HEK293 (cell line): ENCODE measurements around the gene ARIH1.
A peak's percentile ranks its signal among the peaks of the same experiment; 100 is the strongest.

Experiments
- CTCF ChIA-PET: fragments of 350-600 bp; formaldehyde crosslinking; extraction: SDS; loops from one replicate; lab custom pipeline; 2021; ENCODE audit warnings: antibody characterized with exemption; lab: Yijun Ruan, JAX
- POLR2A ChIA-PET: fragments of 300-600 bp; formaldehyde crosslinking; extraction: SDS; loops from one replicate; lab custom pipeline; 2020; ENCODE audit warnings: antibody characterized with exemption, inconsistent platforms; lab: Yijun Ruan, JAX
- H3K27ac ChIP-seq: fragments of 200-500 bp; sonication (Bioruptor generic); 2 replicates; pipeline ENCODE4 v1.5.1; 2014; ENCODE audit warnings: low read depth, low read length, control low read depth, inconsistent platforms; ENCODE audit errors: extremely low read depth
- H3K36me3 ChIP-seq, 2 experiments: fragments of 200-500 bp in 1 of 2; sonication (Bioruptor generic) in 1 of 2; 1 replicate in 1 of 2; 2 replicates in 1 of 2; pipeline ENCODE4 v1.5.1; 2014 to 2017; ENCODE audit warnings: inconsistent platforms in 2 of 2, low read length in 2 of 2; ENCODE audit not compliant: control insufficient read depth in 2 of 2, insufficient read depth in 1 of 2
- H3K4me1 ChIP-seq: fragments of 200-500 bp; sonication (Bioruptor generic); 2 replicates; pipeline ENCODE4 v1.5.1; 2014; ENCODE audit warnings: mild to moderate bottlenecking, low read length, inconsistent platforms; ENCODE audit not compliant: control insufficient read depth, insufficient read depth
- H3K4me3 ChIP-seq: 2 replicates; pipeline ENCODE4 v1.5.1; 2011; ENCODE audit warnings: low read depth, mild to moderate bottlenecking, control low read depth, low read length, moderate library complexity
- H3K9me3 ChIP-seq: fragments of 200-500 bp; sonication (Bioruptor generic); 2 replicates; pipeline ENCODE4 v1.5.1; 2014; ENCODE audit warnings: low read depth, low read length, inconsistent platforms; ENCODE audit not compliant: control insufficient read depth, insufficient read depth
- ATF2 ChIP-seq: fragments of 450-650 bp; formaldehyde crosslinking; IDR thresholded peaks from 2 replicates; pipeline ENCODE4 v1.5.1; 2016; ENCODE audit warnings: missing biosample characterization, missing genetic modification characterization, low read depth
- CTCF ChIP-seq: fragments of 450-650 bp; formaldehyde crosslinking; IDR thresholded peaks from 2 replicates; pipeline ENCODE4 v1.5.1; 2016; ENCODE audit warnings: missing biosample characterization, missing genetic modification characterization
- HOXA7 ChIP-seq: sonication (generic); formaldehyde crosslinking; IDR thresholded peaks from 2 replicates; pipeline ENCODE4 v1.8.1; 2022; ENCODE audit warnings: missing genetic modification reagents, borderline replicate concordance
- KLF10 ChIP-seq: fragments of 450-650 bp; IDR thresholded peaks from 2 replicates; pipeline ENCODE4 v1.5.1; 2018; ENCODE audit warnings: missing biosample characterization, mild to moderate bottlenecking, missing genetic modification characterization
- PRDM6 ChIP-seq: fragments of 450-650 bp; formaldehyde crosslinking; IDR thresholded peaks from 2 replicates; pipeline ENCODE4 v1.5.1; 2017; ENCODE audit warnings: missing biosample characterization, missing genetic modification characterization
- SP3 ChIP-seq: fragments of 450-650 bp; formaldehyde crosslinking; IDR thresholded peaks from 2 replicates; pipeline ENCODE4 v1.5.1; 2016; ENCODE audit warnings: missing biosample characterization, missing genetic modification characterization
- TSHZ1 ChIP-seq: fragments of 450-650 bp; formaldehyde crosslinking; IDR thresholded peaks from 2 replicates; pipeline ENCODE4 v1.5.1; 2016; ENCODE audit warnings: missing biosample characterization, missing genetic modification characterization, borderline replicate concordance
- YY1 ChIP-seq: fragments of 450-650 bp; formaldehyde crosslinking; IDR thresholded peaks from 2 replicates; pipeline ENCODE4 v1.5.1; 2018; ENCODE audit warnings: missing biosample characterization, missing genetic modification characterization
- ZFHX2 ChIP-seq: fragments of 450-650 bp; formaldehyde crosslinking; conservative IDR thresholded peaks from 2 replicates; pipeline ENCODE4 v1.5.1; 2016; ENCODE audit warnings: missing biosample characterization, missing genetic modification characterization
- ZFP3 ChIP-seq: fragments of 450-650 bp; formaldehyde crosslinking; IDR thresholded peaks from 2 replicates; pipeline ENCODE4 v1.5.1; 2016; ENCODE audit warnings: low read depth, missing biosample characterization, missing genetic modification characterization
- ZFP41 ChIP-seq: fragments of 450-650 bp; formaldehyde crosslinking; IDR thresholded peaks from 2 replicates; pipeline ENCODE4 v1.5.1; 2016; ENCODE audit warnings: missing biosample characterization, missing genetic modification characterization, borderline replicate concordance
- ZNF175 ChIP-seq: fragments of 450-650 bp; formaldehyde crosslinking; IDR thresholded peaks from 2 replicates; pipeline ENCODE4 v1.5.1; 2016; ENCODE audit warnings: missing biosample characterization, missing genetic modification characterization
- ZNF184 ChIP-seq: fragments of 450-650 bp; IDR thresholded peaks from 2 replicates; pipeline ENCODE4 v1.5.1; 2018; ENCODE audit warnings: missing biosample characterization, mild to moderate bottlenecking, missing genetic modification characterization
- ZNF2 ChIP-seq: fragments of 450-650 bp; formaldehyde crosslinking; IDR thresholded peaks from 2 replicates; pipeline ENCODE4 v1.5.1; 2016; ENCODE audit warnings: missing biosample characterization, missing genetic modification characterization
- ZNF274 ChIP-seq, 2 experiments: fragments of 200-500 bp in 1 of 2; fragments of 450-650 bp in 1 of 2; sonication (Bioruptor generic) in 1 of 2; formaldehyde crosslinking in 1 of 2; IDR thresholded peaks; 2 replicates each; pipeline versions ENCODE4 v1.5.1 to v1.6.1; 2014 to 2016; ENCODE audit warnings: borderline replicate concordance in 1 of 2, inconsistent platforms in 1 of 2, low read length in 1 of 2, missing biosample characterization in 1 of 2, missing genetic modification characterization in 1 of 2
- ZNF302 ChIP-seq: fragments of 450-650 bp; formaldehyde crosslinking; IDR thresholded peaks from 2 replicates; pipeline ENCODE4 v1.5.1; 2016; ENCODE audit warnings: missing biosample characterization, missing genetic modification characterization, low read depth
- ZNF335 ChIP-seq: fragments of 450-650 bp; formaldehyde crosslinking; conservative IDR thresholded peaks from 2 replicates; pipeline ENCODE4 v1.5.1; 2016; ENCODE audit warnings: missing biosample characterization, missing genetic modification characterization
- ZNF510 ChIP-seq: fragments of 450-650 bp; formaldehyde crosslinking; IDR thresholded peaks from 2 replicates; pipeline ENCODE4 v1.5.1; 2018; ENCODE audit warnings: mild to moderate bottlenecking, missing genetic modification characterization, missing biosample characterization; ENCODE audit not compliant: insufficient replicate concordance
- ZNF521 ChIP-seq: fragments of 450-650 bp; formaldehyde crosslinking; IDR thresholded peaks from 2 replicates; pipeline ENCODE4 v1.5.1; 2017; ENCODE audit warnings: missing biosample characterization, mild to moderate bottlenecking, missing genetic modification characterization
- ZNF596 ChIP-seq: fragments of 450-650 bp; IDR thresholded peaks from 2 replicates; pipeline ENCODE4 v1.5.0; 2018; ENCODE audit warnings: missing biosample characterization, mild to moderate bottlenecking, missing genetic modification characterization, moderate library complexity
- ZNF658 ChIP-seq: fragments of 450-650 bp; formaldehyde crosslinking; IDR thresholded peaks from 2 replicates; pipeline ENCODE4; 2016; ENCODE audit warnings: missing biosample characterization, missing genetic modification characterization
- ZNF670 ChIP-seq: fragments of 450-650 bp; formaldehyde crosslinking; IDR thresholded peaks from 2 replicates; pipeline ENCODE4 v1.5.1; 2016; ENCODE audit warnings: missing biosample characterization, missing genetic modification characterization, low read depth
- ZNF677 ChIP-seq: fragments of 450-650 bp; IDR thresholded peaks from 2 replicates; pipeline ENCODE4 v1.5.0; 2018; ENCODE audit warnings: missing biosample characterization, mild to moderate bottlenecking, missing genetic modification characterization, moderate library complexity
- ZNF777 ChIP-seq: fragments of 450-650 bp; formaldehyde crosslinking; IDR thresholded peaks from 2 replicates; pipeline ENCODE4 v1.5.1; 2017; ENCODE audit warnings: missing biosample characterization, missing genetic modification characterization, borderline replicate concordance
- TF ChIP-seq, protein P1 (sequence below): fragments of 450-650 bp; formaldehyde crosslinking; IDR thresholded peaks from 2 replicates; pipeline ENCODE4 v1.5.1; 2016; ENCODE audit warnings: missing biosample characterization, missing genetic modification characterization

ARIH1 gene

GRCh38 chr15:72566973-72567372, 92.8 kb downstream of the ARIH1 start (continued):
- TF ChIP-seq, protein P1, sequence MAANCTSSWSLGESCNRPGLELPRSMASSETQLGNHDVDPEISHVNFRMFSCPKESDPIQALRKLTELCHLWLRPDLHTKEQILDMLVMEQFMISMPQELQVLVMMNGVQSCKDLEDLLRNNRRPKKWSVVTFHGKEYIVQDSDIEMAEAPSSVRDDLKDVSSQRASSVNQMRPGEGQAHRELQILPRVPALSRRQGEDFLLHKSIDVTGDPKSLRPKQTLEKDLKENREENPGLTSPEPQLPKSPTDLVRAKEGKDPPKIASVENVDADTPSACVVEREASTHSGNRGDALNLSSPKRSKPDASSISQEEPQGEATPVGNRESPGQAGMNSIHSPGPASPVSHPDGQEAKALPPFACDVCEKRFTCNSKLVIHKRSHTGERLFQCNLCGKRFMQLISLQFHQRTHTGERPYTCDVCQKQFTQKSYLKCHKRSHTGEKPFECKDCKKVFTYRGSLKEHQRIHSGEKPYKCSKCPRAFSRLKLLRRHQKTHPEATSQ (tag by site-specific recombination) = no peak
- no peak for TF ChIP-seq ZNF596 (tag by site-specific recombination)
- TF ChIP-seq CTCF = no peak
- TF ChIP-seq ZNF302 (tag by site-specific recombination) = no peak
- no peak for TF ChIP-seq ZNF274 (IDR thresholded peaks at IDR 0.05; ENCODE audit: low read length)
- TF ChIP-seq ZNF274 (tag by site-specific recombination; IDR thresholded peaks at IDR 0.05; ENCODE audit: borderline replicate concordance) = no peak
- TF ChIP-seq ZNF184 (tag by site-specific recombination) = no peak
- TF ChIP-seq PRDM6 (tag by site-specific recombination) = peak; percentile 97
- TF ChIP-seq ZNF677 (tag by site-specific recombination) = no peak
- TF ChIP-seq SP3 = no peak
- TF ChIP-seq ZNF521 (tag by site-specific recombination) = no peak
- TF ChIP-seq ZNF658 = no peak
- TF ChIP-seq ZFP3 = no peak
- TF ChIP-seq ZNF2 = no peak

GRCh38 chr15:72570059-72570458, 95.9 kb downstream of the ARIH1 start:
- Histone ChIP-seq H3K36me3 (peaks cover 41 to 76% of the 10 kb centered on the region in 2 experiments), H3K27ac (no peak overlapping the region), H3K4me1 (peaks cover 14% of the 10 kb centered on the region), H3K9me3 (no peaks in the 10 kb centered on the region), H3K4me3 (no peak overlapping the region)
- TF ChIP-seq HOXA7 (CRISPR knock-in tag) (no peak), ATF2 (no peak), ZFHX2 (tag by site-specific recombination) (no peak), KLF10 (tag by site-specific recombination) (no peak), ZNF175 (tag by site-specific recombination) (no peak), ZNF335 (no peak), YY1 (no peak), ZNF777 (tag by site-specific recombination) (no peak), ZFP3 (no peak), ZNF510 (tag by site-specific recombination) (no peak), ZFP41 (tag by site-specific recombination) (no peak), ZNF670 (tag by site-specific recombination) (no peak), TSHZ1 (tag by site-specific recombination) (no peak)
- ChIA-PET CTCF (interaction anchor here (1.0 kb wide), 1 partner anchor 30 kb away, joined by 4 read pairs; no protein-coding TSS in a partner anchor), POLR2A (no interaction called here)
